MV-4-11 (cell line): ENCODE results near the gene MYBL2.
"Not testable (repeated sequence)": the region's sequence is repeated elsewhere in the genome, so short reads cannot be mapped to it uniquely, and the experiment has no call there.

Experiments used
- DNase-seq: peaks from one replicate; lab custom pipeline; 2025; lab: John Stamatoyannopoulos, UW

MYBL2 gene

GRCh38 chr20:43666376-43667328, at the start of gene MYBL2:
MYBL2 (plus strand) TSS chr20:43667114; CDS start chr20:43667284, 170 bp downstream.
- DNase-seq, result peak; percentile 52

GRCh38 chr20:43631598-43631997, 35.3 kb upstream of the MYBL2 start:
- DNase-seq, result no peak

- DNase-seq, result no peak
Observed at GRCh38 chr20:43636429-43636828, 30.5 kb upstream of the MYBL2 start.

- no peak for DNase-seq
Observed at GRCh38 chr20:43642548-43642947, 24.4 kb upstream of the MYBL2 start.

- no peak for DNase-seq
Observed at GRCh38 chr20:43650997-43651525, 15.9 kb upstream of the MYBL2 start.

- DNase-seq, result not testable (repeated sequence)
Observed at GRCh38 chr20:43651650-43652184, 15.2 kb upstream of the MYBL2 start.

- DNase-seq, result no peak
Observed at GRCh38 chr20:43653966-43654365, 12.9 kb upstream of the MYBL2 start.

- not testable (repeated sequence) for DNase-seq
Observed at GRCh38 chr20:43655176-43655575, 11.7 kb upstream of the MYBL2 start.

- no peak for DNase-seq
Observed at GRCh38 chr20:43655937-43656336, 11.0 kb upstream of the MYBL2 start.

GRCh38 chr20:43658069-43658722, 8.7 kb upstream of the MYBL2 start:
- peak; percentile 28 for DNase-seq

- no peak for DNase-seq
Observed at GRCh38 chr20:43658723-43659419, 8.0 kb upstream of the MYBL2 start.

- no peak for DNase-seq
Observed at GRCh38 chr20:43662943-43663655, 3.8 kb upstream of the MYBL2 start.

GRCh38 chr20:43665466-43666176, 1.3 kb upstream of the MYBL2 start:
- DNase-seq, result no peak

- DNase-seq, result peak; percentile 10
Observed at GRCh38 chr20:43667341-43668132, 623 bp downstream of the MYBL2 start.

- DNase-seq, result peak; percentile 14
Observed at GRCh38 chr20:43669332-43669731, 2.4 kb downstream of the MYBL2 start.

GRCh38 chr20:43670423-43670822, 3.5 kb downstream of the MYBL2 start:
- no peak for DNase-seq

- no peak for DNase-seq
Observed at GRCh38 chr20:43676368-43676767, 9.5 kb downstream of the MYBL2 start.

GRCh38 chr20:43680981-43681380, 14.1 kb downstream of the MYBL2 start:
- DNase-seq, result no peak

GRCh38 chr20:43681468-43681942, 14.6 kb downstream of the MYBL2 start:
- DNase-seq, result no peak

GRCh38 chr20:43681991-43682410, 15.1 kb downstream of the MYBL2 start:
- no peak for DNase-seq
